Stimulated activated CD8-positive, alpha-beta memory T cell treated with anti-CD3 and anti-CD28 coated beads, Interleukin-4, amount 100 ng/mL, for 48 hours (primary cell): Measurements from ENCODE around the gene LYRM1.

Experiments
- DNase-seq: peaks from one replicate; pipeline ENCODE4 v3.0.0-alpha.2; 2020

The LYRM1 gene

GRCh38 chr16:20873331-20873730 is 27.2 kb upstream of the LYRM1 start:
- no peak for DNase-seq

- DNase-seq, result no peak
Observed at GRCh38 chr16:20874088-20874581, 26.4 kb upstream of the LYRM1 start.

GRCh38 chr16:20875355-20875650 is 25.3 kb upstream of the LYRM1 start:
- no peak for DNase-seq

- peak; percentile 45 for DNase-seq
Observed at GRCh38 chr16:20878682-20879147, 21.9 kb upstream of the LYRM1 start.

GRCh38 chr16:20879175-20880040 is 21.2 kb upstream of the LYRM1 start:
- no peak for DNase-seq

GRCh38 chr16:20880867-20881502 is 19.6 kb upstream of the LYRM1 start:
- DNase-seq, result no peak

- no peak for DNase-seq
Observed at GRCh38 chr16:20881503-20881878, 19.1 kb upstream of the LYRM1 start.

- DNase-seq, result no peak
Observed at GRCh38 chr16:20883554-20884239, 16.9 kb upstream of the LYRM1 start.

GRCh38 chr16:20884240-20884556 is 16.4 kb upstream of the LYRM1 start:
- peak; percentile 55 for DNase-seq

- DNase-seq, result no peak
Observed at GRCh38 chr16:20886320-20886719, 14.3 kb upstream of the LYRM1 start.

GRCh38 chr16:20887207-20887606 is 13.4 kb upstream of the LYRM1 start:
- DNase-seq, result no peak

GRCh38 chr16:20889625-20890275 is 10.8 kb upstream of the LYRM1 start:
- no peak for DNase-seq

- DNase-seq, result no peak
Observed at GRCh38 chr16:20894388-20894787, 6.2 kb upstream of the LYRM1 start.

- DNase-seq, result no peak
Observed at GRCh38 chr16:20897253-20897897, 3.2 kb upstream of the LYRM1 start.

GRCh38 chr16:20897922-20898321 is 2.6 kb upstream of the LYRM1 start:
- no peak for DNase-seq

- no peak for DNase-seq
Observed at GRCh38 chr16:20899071-20899470, 1.5 kb upstream of the LYRM1 start.

GRCh38 chr16:20899477-20900298 is 883 bp upstream of the LYRM1 start:
- DNase-seq, result peak; percentile 31

- no peak for DNase-seq
Observed at GRCh38 chr16:20901068-20901435, 481 bp downstream of the LYRM1 start.

GRCh38 chr16:20901436-20902112 is 1.0 kb downstream of the LYRM1 start:
- peak; percentile 47 for DNase-seq

GRCh38 chr16:20902426-20902825 is 1.9 kb downstream of the LYRM1 start:
- no peak for DNase-seq

- no peak for DNase-seq
Observed at GRCh38 chr16:20903116-20903898, 2.7 kb downstream of the LYRM1 start.
